Measurements from ENCODE around the gene PSMB1. TPM values are rescaled to one million over a fixed set of nuclear protein-coding genes. Genes with fewer than 3 reads are reported as not detected.

Gene PSMB1
- total RNA-seq, 1 donor from 2014 or later: 158 TPM

DNA sequence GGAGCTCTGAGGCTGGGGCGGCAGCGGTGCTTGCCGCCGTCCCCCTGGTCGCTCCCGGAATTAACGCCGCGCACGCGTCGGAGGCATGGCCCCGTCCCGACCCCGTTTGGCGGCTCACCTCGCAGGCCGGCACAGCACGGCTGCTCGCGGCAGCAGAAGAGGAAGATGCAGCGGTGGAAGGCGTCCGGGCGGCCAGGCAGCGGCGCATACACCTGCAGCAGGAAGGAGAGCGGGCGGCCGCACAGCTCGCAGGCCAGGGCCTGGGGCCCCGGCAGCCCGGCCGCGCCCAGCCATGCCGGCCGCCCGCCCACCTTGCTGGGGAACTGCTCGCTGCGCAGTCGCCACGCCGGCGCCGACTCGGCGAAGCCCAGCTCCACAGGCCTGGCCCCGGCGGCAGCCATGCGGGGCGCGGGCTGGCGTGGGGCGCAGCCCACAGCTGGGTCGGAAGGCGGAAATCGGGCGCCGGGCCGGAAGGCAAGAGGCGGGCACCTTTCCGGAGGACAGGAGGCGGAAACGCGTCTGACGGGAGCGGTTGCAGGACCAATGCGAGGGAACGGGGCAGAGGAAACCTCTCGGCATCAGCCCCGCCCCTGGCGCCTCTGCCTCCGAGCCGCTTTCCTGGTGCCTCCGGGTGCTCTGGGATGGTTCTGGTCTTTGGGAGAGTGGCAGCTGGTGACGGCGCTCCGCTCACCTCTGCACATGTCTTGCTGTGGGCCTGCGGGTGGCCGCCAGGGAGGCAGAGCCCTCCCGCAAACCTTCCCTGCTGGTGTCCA, 31.3 kb upstream of the PSMB1 start, which contains the start of gene PDCD2:
TSS of gene PDCD2 (minus strand) at position 457 of the 773 bp plus-strand sequence. CDS start at position 401, 56 bp downstream.
- Mint-ChIP-seq H3K27ac (peak within 1 kb of the TSS; percentile 99), H3K4me1 (ENCODE audit: unreplicated experiment) (peaks cover 14% of the 10 kb centered on the region), H3K27me3 (no peaks in the 10 kb centered on the region), H3K36me3 (peaks cover 22% of the 10 kb centered on the region), H3K9me3 (no peaks in the 10 kb centered on the region), H3K4me3 (peak within 1 kb of the TSS; percentile 99)
- DNase-seq (ENCODE audit: extremely low spot score, unreplicated experiment): peak; percentile 90
- no peak for TF ChIP-seq CTCF (conservative IDR thresholded peaks at IDR 0.05)

GRCh38 chr6:170583756-170584180, 30.7 kb upstream of the PSMB1 start:
- TF ChIP-seq CTCF (conservative IDR thresholded peaks at IDR 0.05): peak; percentile 47
- peaks cover 22% of the 10 kb centered on the region for H3K36me3 Mint-ChIP-seq
- no peaks in the 10 kb centered on the region for H3K27me3 Mint-ChIP-seq
- H3K9me3 Mint-ChIP-seq: no peaks in the 10 kb centered on the region
- DNase-seq (ENCODE audit: extremely low spot score, unreplicated experiment): no peak
- H3K27ac Mint-ChIP-seq: peak overlapping the region; percentile 90
- peak overlapping the region; percentile 95 for H3K4me3 Mint-ChIP-seq
- peaks cover 14% of the 10 kb centered on the region for H3K4me1 Mint-ChIP-seq (ENCODE audit: unreplicated experiment)

- no peak overlapping the region for H3K27ac Mint-ChIP-seq
Measured at GRCh38 chr6:170578909-170579308, 25.8 kb upstream of the PSMB1 start.

GRCh38 chr6:170575250-170575649, 22.1 kb upstream of the PSMB1 start:
- peak; percentile 55 for TF ChIP-seq CTCF (conservative IDR thresholded peaks at IDR 0.05)
- Mint-ChIP-seq H3K36me3 (peaks cover 4% of the 10 kb centered on the region), H3K27ac (no peak overlapping the region), H3K4me1 (ENCODE audit: unreplicated experiment) (no peaks in the 10 kb centered on the region), H3K27me3 (no peaks in the 10 kb centered on the region), H3K9me3 (no peaks in the 10 kb centered on the region), H3K4me3 (no peak overlapping the region)
- DNase-seq (ENCODE audit: extremely low spot score, unreplicated experiment): no peak

More at GRCh38 chr6:170578909-170579308, 25.8 kb upstream of the PSMB1 start:
- H3K4me3 Mint-ChIP-seq: no peak overlapping the region
- H3K27me3 Mint-ChIP-seq: no peaks in the 10 kb centered on the region
- TF ChIP-seq CTCF (conservative IDR thresholded peaks at IDR 0.05): no peak
- H3K4me1 Mint-ChIP-seq (ENCODE audit: unreplicated experiment): peaks cover 6% of the 10 kb centered on the region
- peaks cover 19% of the 10 kb centered on the region for H3K36me3 Mint-ChIP-seq
- no peaks in the 10 kb centered on the region for H3K9me3 Mint-ChIP-seq
- DNase-seq (ENCODE audit: extremely low spot score, unreplicated experiment): no peak

DNA sequence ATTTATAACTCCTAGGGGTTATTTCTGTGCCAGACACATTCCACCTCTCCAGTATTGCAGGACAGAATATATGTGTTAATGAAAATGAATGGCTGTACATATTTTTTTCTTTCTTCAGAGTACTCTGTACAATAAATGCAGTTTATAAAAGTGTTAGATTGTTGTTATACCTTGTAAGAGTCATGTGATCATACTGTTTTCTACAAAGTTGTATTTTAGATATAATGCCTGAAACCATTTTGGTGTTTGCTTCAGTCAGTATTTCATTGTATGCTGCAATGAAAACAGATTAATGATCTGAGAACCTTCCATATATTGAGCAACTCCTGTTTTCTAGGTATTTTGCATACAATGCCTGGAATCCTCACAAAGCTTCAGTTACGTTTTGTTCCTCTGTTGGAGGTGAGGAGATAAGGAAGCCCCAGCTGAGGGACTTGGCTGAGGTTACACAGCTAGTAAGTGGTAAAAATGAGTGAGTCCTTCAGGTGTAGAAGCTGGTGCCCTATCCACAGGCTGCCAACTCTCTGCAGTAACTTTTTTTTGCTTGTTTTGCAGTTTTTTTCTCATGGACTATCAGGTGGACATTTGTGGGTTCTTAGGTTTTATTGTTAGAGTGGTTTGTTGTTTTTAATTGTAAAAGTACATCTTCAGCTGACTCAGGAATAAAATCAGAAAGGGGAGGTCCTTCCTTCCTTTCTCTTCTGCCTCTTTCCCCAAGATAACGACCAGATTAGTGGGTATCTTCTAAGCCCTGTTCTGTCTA, 19.8 kb upstream of the PSMB1 start:
- Mint-ChIP-seq H3K4me1 (ENCODE audit: unreplicated experiment) (no peaks in the 10 kb centered on the region), H3K27me3 (no peaks in the 10 kb centered on the region), H3K36me3 (peaks cover 11% of the 10 kb centered on the region), H3K9me3 (no peaks in the 10 kb centered on the region), H3K4me3 (no peak overlapping the region), H3K27ac (no peak overlapping the region)
- TF ChIP-seq CTCF (conservative IDR thresholded peaks at IDR 0.05): no peak
- no peak for DNase-seq (ENCODE audit: extremely low spot score, unreplicated experiment)
